Stimulated activated effector memory CD8-positive, alpha-beta T cell treated with anti-CD3 and anti-CD28 coated beads, Interleukin-12 subunit alpha, Interleukin-12 subunit beta, amount 100 ng/mL, for 72 hours (primary cell): ENCODE measurements around the gene RALB.
A peak's percentile ranks its signal among the peaks of the same experiment; 100 is the strongest.
"Not testable (repeated sequence)": the region's sequence is repeated elsewhere in the genome, so short reads cannot be mapped to it uniquely, and the experiment has no call there.

ENCODE experiments used
- ATAC-seq: fragments of 150-1000 bp; cut with Tn5 transposase; 2 replicates; pipeline ENCODE4 v1.10.0; 2021
- DNase-seq, 2 donors: peaks; one replicate each; pipeline ENCODE4 v3.0.0; 2021 to 2022; ENCODE audit warnings: low spot score in 2 of 2
- H3K27ac Mint-ChIP-seq: one replicate; pipeline ENCODE4 v1.8.0; 2022; ENCODE audit warnings: mild to moderate bottlenecking, mixed read lengths
- H3K36me3 Mint-ChIP-seq: one replicate; pipeline ENCODE4 v1.8.0; 2022; ENCODE audit warnings: mild to moderate bottlenecking, mixed read lengths
- H3K4me1 Mint-ChIP-seq: one replicate; pipeline ENCODE4 v1.8.0; 2022; ENCODE audit warnings: mixed read lengths
- H3K4me3 Mint-ChIP-seq: one replicate; pipeline ENCODE4 v1.8.0; 2022; ENCODE audit warnings: mild to moderate bottlenecking, mixed read lengths
- H3K9me3 Mint-ChIP-seq: one replicate; pipeline ENCODE4 v1.8.0; 2022; ENCODE audit warnings: mixed read lengths

RALB gene

GRCh38 chr2:120245520-120246332 lies 6.9 kb upstream of the RALB start:
- ATAC-seq (no peak), DNase-seq (no peak)
- Mint-ChIP-seq H3K9me3 (no peaks in the 10 kb centered on the region), H3K36me3 (no peaks in the 10 kb centered on the region), H3K4me3 (no peak overlapping the region), H3K27ac (no peak overlapping the region), H3K4me1 (peaks cover 21% of the 10 kb centered on the region)

- no peak for ATAC-seq
- DNase-seq, result no peak
- Mint-ChIP-seq H3K4me1 (peaks cover 23% of the 10 kb centered on the region), H3K27ac (no peak overlapping the region), H3K9me3 (no peaks in the 10 kb centered on the region), H3K4me3 (no peak overlapping the region), H3K36me3 (no peaks in the 10 kb centered on the region)
Measured at GRCh38 chr2:120246546-120247300, 5.9 kb upstream of the RALB start.

GRCh38 chr2:120247851-120248250 lies 4.8 kb upstream of the RALB start:
- Mint-ChIP-seq H3K9me3 (no peaks in the 10 kb centered on the region), H3K4me1 (peaks cover 28% of the 10 kb centered on the region), H3K4me3 (no peak overlapping the region), H3K36me3 (no peaks in the 10 kb centered on the region), H3K27ac (peak overlapping the region; percentile 17)
- DNase-seq (no peak), ATAC-seq (no peak)

GRCh38 chr2:120250640-120251039 lies 2.0 kb upstream of the RALB start:
- H3K4me3 Mint-ChIP-seq, result no peak overlapping the region
- no peak for DNase-seq

GRCh38 chr2:120251078-120251477 lies 1.6 kb upstream of the RALB start:
- Mint-ChIP-seq H3K4me3 (no peak overlapping the region), H3K9me3 (no peaks in the 10 kb centered on the region), H3K27ac (no peak overlapping the region), H3K4me1 (peaks cover 55% of the 10 kb centered on the region), H3K36me3 (peaks cover 23% of the 10 kb centered on the region)
- ATAC-seq, result no peak
- no peak for DNase-seq

More at GRCh38 chr2:120250640-120251039, 2.0 kb upstream of the RALB start:
- no peak overlapping the region for H3K27ac Mint-ChIP-seq
- peaks cover 20% of the 10 kb centered on the region for H3K36me3 Mint-ChIP-seq
- no peak for ATAC-seq
- no peaks in the 10 kb centered on the region for H3K9me3 Mint-ChIP-seq
- H3K4me1 Mint-ChIP-seq, result peaks cover 51% of the 10 kb centered on the region

- no peak for DNase-seq
- H3K4me3 Mint-ChIP-seq, result peak overlapping the region; percentile 98
- peaks cover 57% of the 10 kb centered on the region for H3K4me1 Mint-ChIP-seq
- H3K36me3 Mint-ChIP-seq, result peaks cover 29% of the 10 kb centered on the region
- H3K27ac Mint-ChIP-seq, result peak overlapping the region; percentile 94
- no peaks in the 10 kb centered on the region for H3K9me3 Mint-ChIP-seq
- ATAC-seq, result no peak
Measured at GRCh38 chr2:120251880-120252224, 800 bp upstream of the RALB start.

GRCh38 chr2:120253021-120253882 lies 600 bp downstream of the RALB start:
- H3K9me3 Mint-ChIP-seq, result no peaks in the 10 kb centered on the region
- ATAC-seq (peak; percentile 59), DNase-seq (peak in 1 of 2 donors; percentile 64)
- peaks cover 29% of the 10 kb centered on the region for H3K36me3 Mint-ChIP-seq
- H3K4me3 Mint-ChIP-seq, result peak overlapping the region; percentile 98
- peaks cover 65% of the 10 kb centered on the region for H3K4me1 Mint-ChIP-seq
- H3K27ac Mint-ChIP-seq, result peak overlapping the region; percentile 94

GRCh38 chr2:120254178-120254577 lies 1.5 kb downstream of the RALB start:
- H3K9me3 Mint-ChIP-seq, result no peaks in the 10 kb centered on the region
- no peak for ATAC-seq
- peak overlapping the region; percentile 26 for H3K27ac Mint-ChIP-seq
- no peak for DNase-seq
- peaks cover 65% of the 10 kb centered on the region for H3K4me1 Mint-ChIP-seq
- peaks cover 29% of the 10 kb centered on the region for H3K36me3 Mint-ChIP-seq
- H3K4me3 Mint-ChIP-seq, result peak overlapping the region; percentile 98

GRCh38 chr2:120255071-120255470 lies 2.4 kb downstream of the RALB start:
- H3K27ac Mint-ChIP-seq, result no peak overlapping the region
- H3K4me3 Mint-ChIP-seq, result peak overlapping the region; percentile 98
- H3K4me1 Mint-ChIP-seq, result peaks cover 65% of the 10 kb centered on the region

GRCh38 chr2:120255986-120256650 lies 3.5 kb downstream of the RALB start:
- peaks cover 29% of the 10 kb centered on the region for H3K36me3 Mint-ChIP-seq
- ATAC-seq (no peak), DNase-seq (no peak)
- no peaks in the 10 kb centered on the region for H3K9me3 Mint-ChIP-seq
- peak overlapping the region; percentile 28 for H3K4me3 Mint-ChIP-seq
- no peak overlapping the region for H3K27ac Mint-ChIP-seq
- peaks cover 65% of the 10 kb centered on the region for H3K4me1 Mint-ChIP-seq

More at GRCh38 chr2:120255071-120255470, 2.4 kb downstream of the RALB start:
- Mint-ChIP-seq H3K36me3 (peaks cover 29% of the 10 kb centered on the region), H3K9me3 (no peaks in the 10 kb centered on the region)
- no peak for ATAC-seq
- no peak for DNase-seq

GRCh38 chr2:120256651-120257000 lies 4.0 kb downstream of the RALB start:
- DNase-seq, result no peak
- H3K27ac Mint-ChIP-seq, result no peak overlapping the region
- peaks cover 64% of the 10 kb centered on the region for H3K4me1 Mint-ChIP-seq
- peak overlapping the region; percentile 28 for H3K4me3 Mint-ChIP-seq
- peaks cover 29% of the 10 kb centered on the region for H3K36me3 Mint-ChIP-seq
- H3K9me3 Mint-ChIP-seq, result no peaks in the 10 kb centered on the region
- no peak for ATAC-seq

GRCh38 chr2:120257522-120257921 lies 4.9 kb downstream of the RALB start:
- H3K9me3 Mint-ChIP-seq, result no peaks in the 10 kb centered on the region
- peaks cover 55% of the 10 kb centered on the region for H3K4me1 Mint-ChIP-seq
- peaks cover 29% of the 10 kb centered on the region for H3K36me3 Mint-ChIP-seq
- peak overlapping the region; percentile 8 for H3K27ac Mint-ChIP-seq
- ATAC-seq, result no peak
- DNase-seq, result no peak
- no peak overlapping the region for H3K4me3 Mint-ChIP-seq

GRCh38 chr2:120258196-120258595 lies 5.5 kb downstream of the RALB start:
- ATAC-seq, result no peak
- Mint-ChIP-seq H3K27ac (peak overlapping the region; percentile 8), H3K4me1 (peaks cover 54% of the 10 kb centered on the region), H3K36me3 (peaks cover 29% of the 10 kb centered on the region), H3K4me3 (no peak overlapping the region), H3K9me3 (no peaks in the 10 kb centered on the region)
- no peak for DNase-seq

- H3K4me3 Mint-ChIP-seq, ATAC-seq, DNase-seq, H3K9me3 Mint-ChIP-seq, H3K27ac Mint-ChIP-seq: not testable (repeated sequence)
- Mint-ChIP-seq H3K36me3 (peaks cover 12% of the 10 kb centered on the region), H3K4me1 (peaks cover 42% of the 10 kb centered on the region)
Measured at GRCh38 chr2:120259939-120260338, 7.3 kb downstream of the RALB start.

- Mint-ChIP-seq H3K4me3 (no peak overlapping the region), H3K36me3 (peaks cover 9% of the 10 kb centered on the region), H3K9me3 (no peaks in the 10 kb centered on the region), H3K4me1 (peaks cover 41% of the 10 kb centered on the region), H3K27ac (no peak overlapping the region)
- DNase-seq (no peak), ATAC-seq (no peak)
Measured at GRCh38 chr2:120260736-120261135, 8.1 kb downstream of the RALB start.
